Measurements from ENCODE around the gene GRIK3.

The GRIK3 gene

GRCh38 chr1:36975642-36976041 is 58.7 kb downstream of the GRIK3 start:
- no peak for FAIRE-seq

DNA sequence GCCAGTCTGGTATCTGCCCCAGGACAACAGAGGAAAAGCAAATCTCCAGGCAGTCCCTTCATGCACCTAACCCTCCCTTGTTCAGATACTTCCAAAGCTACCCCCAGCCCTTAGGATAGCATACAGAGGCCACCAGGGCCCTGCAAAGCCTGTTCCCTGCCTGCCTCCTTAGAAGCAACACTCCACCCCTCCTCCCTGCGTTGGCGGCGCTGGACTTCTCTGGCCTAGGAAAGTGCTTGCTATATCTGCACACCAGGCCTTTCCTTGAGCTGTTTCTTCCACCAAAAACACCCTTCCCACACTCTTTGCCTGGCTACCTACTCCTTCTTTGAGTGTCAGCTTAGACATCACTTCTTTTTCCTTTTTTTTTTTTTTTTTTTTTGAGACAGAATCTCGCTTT is 61.3 kb downstream of the GRIK3 start:
- no peak for FAIRE-seq

DNA sequence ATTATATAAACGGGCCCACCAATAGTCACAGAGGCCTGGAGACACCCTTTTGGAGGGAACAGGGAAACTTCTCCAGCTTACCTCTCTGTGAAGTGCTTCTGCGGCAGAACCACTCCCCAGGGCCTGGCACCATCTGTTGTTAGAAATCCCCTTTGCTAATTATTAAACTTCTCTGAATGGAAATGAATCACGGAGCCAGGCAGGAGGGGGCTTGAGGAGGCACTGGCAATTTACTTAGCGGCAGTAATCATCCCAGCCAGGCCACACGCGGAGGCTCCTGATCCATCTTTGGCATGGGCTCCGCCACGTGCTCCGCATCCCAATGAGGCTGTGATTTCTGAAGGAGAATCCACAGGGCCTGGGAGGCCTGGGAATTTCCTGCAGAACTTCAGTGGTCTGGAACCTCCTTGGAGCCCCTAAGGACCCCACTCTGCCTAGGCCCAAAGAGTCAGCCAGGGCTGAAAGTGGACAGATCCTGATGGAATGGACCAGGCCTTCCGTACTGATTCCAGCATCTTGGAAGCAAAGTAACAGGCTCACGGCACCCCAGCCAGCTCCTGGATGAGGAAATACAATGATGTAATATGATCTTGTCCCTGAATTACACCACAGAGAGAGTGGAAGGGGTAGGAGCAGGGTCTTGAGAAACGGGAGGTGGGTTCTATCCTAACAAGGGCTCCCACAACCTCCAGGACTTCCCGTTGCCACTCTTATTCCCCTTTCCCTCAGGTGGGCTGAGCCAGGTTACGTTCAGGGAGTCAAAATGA is 62.3 kb downstream of the GRIK3 start:
- FAIRE-seq, result no peak

GRCh38 chr1:36968730-36969129 is 65.6 kb downstream of the GRIK3 start:
- FAIRE-seq, result no peak

DNA sequence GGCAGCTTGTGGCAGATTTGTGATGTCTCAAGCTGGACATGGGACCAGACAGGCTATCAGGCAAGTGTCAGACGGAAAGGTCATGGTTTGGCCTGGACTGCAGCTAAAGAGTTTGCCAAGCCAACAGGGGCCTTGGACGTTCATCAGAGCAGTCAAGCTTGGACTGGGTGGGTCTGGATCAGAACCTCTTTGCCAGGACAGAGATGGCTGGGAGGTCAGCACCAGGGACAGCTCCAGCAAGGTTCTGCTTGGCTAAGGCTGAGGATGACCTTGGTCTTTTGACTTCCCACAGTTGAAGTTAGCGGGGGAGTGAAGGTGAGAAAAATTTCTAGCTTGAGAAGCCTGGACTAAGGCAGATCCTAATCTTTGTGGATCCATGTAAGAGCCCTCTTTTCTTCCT is 68.1 kb downstream of the GRIK3 start:
- no peak for FAIRE-seq

- FAIRE-seq, result no peak
These were observed 68.8 kb downstream of the GRIK3 start for GRCh38 chr1:36965275-36966159.

GRCh38 chr1:36964830-36965229 is 69.5 kb downstream of the GRIK3 start:
- no peak for FAIRE-seq

DNA sequence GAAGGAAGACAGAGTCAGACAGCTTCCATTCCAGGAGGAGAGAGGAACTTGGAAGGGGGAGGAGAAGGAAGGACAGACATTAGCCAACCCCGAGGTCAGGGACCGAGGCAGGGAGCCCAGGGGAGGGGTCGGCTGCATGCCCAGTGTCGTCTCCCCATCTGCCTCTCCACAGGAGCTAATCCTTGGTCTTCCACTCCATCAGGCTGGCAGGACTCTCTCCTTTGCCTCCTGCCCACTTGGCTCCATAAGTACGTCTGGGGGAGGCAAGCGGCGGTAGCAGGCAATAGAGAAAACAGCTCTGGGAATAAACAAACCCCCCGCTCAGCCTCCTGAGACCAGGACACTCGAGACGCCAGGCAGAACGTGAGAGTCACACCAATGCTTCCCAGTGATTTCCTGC is 71.3 kb downstream of the GRIK3 start:
- no peak for FAIRE-seq

DNA sequence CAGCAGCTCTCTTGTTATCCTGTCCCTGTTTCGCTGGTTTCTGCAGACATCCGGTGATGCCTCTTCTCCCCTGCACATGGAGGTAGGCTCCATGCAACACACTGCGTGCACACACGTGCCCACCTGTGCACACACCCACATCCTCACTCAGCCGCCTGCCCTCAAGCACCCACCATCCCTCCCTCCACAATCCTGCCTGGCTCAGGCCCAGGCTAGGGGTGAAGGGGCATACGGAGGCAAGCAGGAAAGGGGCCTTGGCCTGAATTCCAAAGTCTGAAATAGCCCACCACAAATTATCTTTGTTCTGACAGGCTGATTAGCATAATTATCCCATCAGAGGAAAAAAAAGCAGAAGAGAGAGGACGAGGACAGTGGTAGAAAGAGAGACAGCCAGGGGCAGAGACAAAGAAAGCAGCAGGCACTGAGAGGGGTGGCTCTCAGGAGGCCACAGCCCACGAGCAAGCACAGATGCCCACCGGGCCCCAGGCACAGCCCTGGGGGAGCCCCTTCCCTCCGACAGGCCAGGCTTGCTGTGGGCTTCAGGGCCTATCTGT is 73.2 kb downstream of the GRIK3 start:
- FAIRE-seq, result no peak

DNA sequence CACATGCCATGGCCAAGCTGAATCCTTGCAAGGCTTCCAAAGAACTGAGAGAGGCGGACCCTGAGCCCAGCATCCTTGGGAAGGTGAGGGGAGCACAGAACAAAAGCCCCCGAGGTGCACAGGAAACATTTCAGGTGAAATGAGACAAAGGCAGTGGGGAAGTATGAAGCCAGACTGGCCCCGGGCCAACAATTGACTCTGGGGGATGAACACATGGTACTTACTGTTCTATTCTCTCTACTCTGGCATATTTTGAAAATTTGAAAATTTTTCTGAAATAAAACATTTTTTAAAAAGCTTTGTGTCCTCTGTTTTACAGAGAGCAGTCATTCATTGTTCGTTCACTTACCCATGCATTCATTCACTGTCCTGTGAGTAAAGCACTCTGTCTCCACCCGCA is 77.7 kb downstream of the GRIK3 start:
- no peak for FAIRE-seq

- FAIRE-seq, result no peak
These were observed 79.3 kb downstream of the GRIK3 start for GRCh38 chr1:36955016-36955415.

DNA sequence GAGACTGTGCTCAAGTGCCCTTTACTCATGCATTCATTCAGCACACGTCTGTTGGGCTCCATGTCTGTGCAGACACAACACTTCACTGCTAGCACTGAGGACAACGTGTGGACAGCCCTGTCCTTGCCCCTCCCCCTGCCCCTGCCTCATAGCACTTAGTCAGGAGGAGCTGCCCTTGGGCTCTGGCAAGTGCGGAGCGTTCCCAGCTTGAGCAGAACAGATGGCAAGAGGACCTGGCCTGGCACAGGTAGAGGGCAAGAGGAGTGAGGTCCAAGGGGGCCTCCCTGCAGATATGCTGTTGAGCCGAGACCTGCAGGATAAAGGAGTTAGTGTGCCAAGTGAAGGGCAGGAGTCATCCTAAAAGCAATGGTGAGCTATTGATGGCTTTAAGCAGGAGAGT is 81.3 kb downstream of the GRIK3 start:
- FAIRE-seq, result no peak

GRCh38 chr1:36951761-36952160 is 82.6 kb downstream of the GRIK3 start:
- FAIRE-seq, result no peak

- FAIRE-seq, result no peak
These were observed 83.0 kb downstream of the GRIK3 start for GRCh38 chr1:36951292-36951750.

GRCh38 chr1:36950604-36951291 is 83.6 kb downstream of the GRIK3 start:
- no peak for FAIRE-seq

DNA sequence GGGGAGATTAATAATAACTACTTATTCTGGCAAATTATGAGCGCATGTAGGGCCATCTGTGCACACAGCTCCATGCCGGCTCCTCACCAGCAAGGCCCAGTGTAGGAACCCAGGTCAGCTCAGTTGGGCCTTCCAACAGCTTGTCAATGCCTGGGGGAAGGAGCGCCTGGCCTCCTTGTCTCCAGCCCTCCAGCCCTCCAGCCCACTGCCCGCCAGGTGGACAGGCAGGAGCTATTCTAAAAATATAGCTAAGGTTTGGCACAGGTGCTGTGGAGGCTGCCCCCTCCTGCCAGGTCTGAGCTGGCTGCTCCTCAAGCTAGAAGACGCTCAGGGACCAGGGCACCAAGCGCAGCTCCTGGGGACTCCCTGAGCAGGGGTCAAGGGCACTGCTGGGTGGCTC is 85.7 kb downstream of the GRIK3 start:
- no peak for FAIRE-seq

DNA sequence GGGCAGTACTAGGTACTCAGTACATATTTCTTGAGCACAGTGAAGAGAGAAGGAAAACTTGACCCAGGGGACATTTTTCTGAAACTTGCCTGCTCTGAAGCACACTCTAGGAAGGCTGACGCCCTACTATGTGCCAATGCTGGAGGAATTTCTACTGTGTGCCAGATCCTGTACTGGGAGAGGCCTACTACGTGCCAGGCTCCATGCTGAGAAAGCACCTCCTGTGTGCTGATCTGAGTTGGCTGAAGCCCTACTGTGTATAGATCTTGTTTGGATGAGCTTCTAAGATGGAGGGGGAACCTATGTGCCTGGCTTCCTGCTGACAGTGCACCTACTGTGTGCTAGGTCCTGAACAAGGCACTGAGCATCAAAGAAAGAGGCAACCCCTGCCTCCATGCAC is 86.2 kb downstream of the GRIK3 start:
- no peak for FAIRE-seq

- FAIRE-seq, result no peak
These were observed 86.9 kb downstream of the GRIK3 start for GRCh38 chr1:36947384-36947783.

DNA sequence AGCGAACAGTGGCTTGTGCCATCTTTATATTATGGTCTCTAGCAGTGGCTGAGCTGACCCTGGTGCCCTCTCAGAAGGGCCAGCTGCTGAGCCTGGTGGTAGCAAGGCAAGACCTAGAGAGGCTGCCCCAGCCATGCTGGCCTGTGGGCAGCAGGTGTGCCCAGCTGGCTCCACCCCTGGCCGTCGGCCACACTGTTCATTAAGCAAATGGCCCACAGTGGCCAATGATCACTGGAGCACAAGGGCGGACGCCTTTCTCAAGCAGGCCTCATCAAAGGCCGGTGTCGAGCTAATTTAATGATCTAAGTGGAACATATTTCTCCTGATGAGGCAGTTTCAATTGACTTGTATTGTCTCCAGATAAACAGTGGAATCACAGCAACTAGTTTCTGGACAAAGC is 89.4 kb downstream of the GRIK3 start:
- FAIRE-seq, result no peak

GRCh38 chr1:36942148-36942547 is 92.2 kb downstream of the GRIK3 start:
- no peak for FAIRE-seq

DNA sequence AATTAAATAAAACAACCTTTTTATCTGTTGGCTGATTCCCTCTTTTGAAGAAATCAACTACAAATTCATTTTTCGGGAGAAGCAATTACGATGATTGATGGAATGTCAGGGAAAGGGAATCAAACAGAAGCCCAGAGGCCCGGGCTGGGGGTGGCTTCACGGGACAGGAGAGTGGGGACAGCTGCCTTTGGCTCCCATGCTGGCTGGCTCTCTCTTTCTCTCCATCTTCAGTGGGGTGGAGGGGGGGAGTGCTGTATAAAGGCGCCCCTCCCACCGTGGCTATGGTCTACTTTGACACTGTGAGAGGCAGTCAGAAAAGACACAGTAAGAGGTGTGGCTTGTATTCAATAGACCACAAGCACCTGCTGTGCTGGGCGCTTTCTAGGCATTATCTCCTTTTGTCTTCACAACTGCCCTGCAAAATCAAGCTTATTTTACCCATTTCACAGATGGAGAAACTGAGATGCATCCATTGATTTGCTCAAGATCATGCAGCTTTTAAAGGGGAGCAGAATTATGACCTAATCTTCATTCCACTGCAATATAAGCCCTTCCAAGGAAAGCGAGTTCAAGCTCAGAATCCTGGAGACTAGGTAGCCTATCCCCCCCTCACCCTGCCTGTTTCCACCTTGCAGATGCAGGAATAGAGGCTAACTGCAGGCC is 92.9 kb downstream of the GRIK3 start:
- no peak for FAIRE-seq

DNA sequence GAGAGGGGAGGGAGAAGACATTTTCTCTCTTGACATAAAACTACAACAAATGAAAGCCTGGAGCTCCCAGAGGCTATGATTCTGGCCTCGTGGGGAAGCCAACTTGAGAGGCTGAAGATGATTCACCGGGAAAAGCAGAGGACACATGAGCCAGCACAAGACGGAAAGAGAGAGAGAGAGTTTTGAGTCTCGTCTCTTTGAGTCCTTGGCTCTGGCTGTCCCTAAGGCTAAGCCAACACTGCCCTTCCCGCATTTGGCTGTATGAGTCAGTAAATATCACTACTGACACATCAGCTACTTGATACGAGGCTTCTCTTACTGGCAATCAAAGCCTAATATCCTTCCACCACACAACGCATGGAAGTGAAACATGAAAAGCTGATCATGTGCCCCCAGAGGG is 95.5 kb downstream of the GRIK3 start:
- no peak for FAIRE-seq

DNA sequence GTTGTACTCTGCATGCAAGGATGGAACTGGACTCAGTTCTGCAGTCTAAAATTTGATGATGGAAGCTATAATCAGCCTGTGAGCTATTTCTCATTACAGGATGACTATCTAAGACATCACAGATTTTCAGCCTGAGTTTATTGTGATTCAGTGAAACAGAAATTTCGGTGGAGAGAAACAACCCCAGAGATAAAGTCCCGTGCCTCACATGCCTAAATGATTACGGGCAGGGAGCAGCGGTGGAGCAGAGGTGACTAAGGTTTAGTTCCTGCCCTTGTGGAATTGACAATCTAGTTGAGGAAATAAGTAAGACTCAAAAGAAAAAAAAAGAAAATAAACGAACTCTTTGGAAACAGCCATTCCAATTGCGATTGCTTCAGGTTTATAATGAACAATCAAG is 96.9 kb downstream of the GRIK3 start:
- FAIRE-seq, result no peak

All from TTC549 (cell line).